NAMALWA (cell line): Measurements from ENCODE around the gene LMTK2.

Experiments used
- DNase-seq: peaks from one replicate; pipeline ENCODE4 v3.0.0-alpha.2; 2015; ENCODE audit warnings: low spot score

Gene LMTK2

DNA sequence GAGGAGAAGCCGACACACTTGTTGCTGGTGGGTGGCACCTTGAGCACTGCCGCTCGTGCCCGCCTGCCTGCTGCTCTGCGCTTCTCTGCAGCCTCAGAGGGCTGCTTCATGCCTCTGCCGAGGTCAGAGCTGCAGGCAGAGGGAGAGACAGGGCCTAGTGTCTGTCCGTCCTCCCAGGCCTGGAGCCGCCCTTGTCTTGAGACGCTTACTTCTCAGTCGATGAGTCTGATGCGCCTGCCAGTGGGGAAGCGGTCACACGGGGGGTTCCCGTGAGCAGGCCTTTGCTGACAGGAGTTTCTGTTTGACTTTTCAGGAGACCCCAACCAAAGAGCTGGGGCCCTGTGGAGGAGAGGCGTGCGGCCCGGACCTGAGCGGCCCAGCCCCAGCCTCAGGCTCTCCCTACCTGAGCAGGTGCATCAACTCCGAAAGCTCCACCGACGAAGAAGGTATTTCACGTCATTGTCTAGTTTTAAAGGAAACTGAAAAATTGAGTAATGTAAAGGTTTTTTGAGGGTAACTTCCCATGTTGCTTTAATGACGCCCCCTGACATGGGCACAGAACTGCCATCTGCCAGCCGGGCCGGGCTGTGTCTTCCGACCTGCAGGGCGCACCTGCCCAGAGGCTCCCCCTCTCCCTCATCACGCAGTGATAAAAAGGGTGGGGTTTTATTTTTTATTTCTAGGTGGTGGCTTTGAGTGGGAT is 96.8 kb downstream of the LMTK2 start:
- DNase-seq, result no peak

DNA sequence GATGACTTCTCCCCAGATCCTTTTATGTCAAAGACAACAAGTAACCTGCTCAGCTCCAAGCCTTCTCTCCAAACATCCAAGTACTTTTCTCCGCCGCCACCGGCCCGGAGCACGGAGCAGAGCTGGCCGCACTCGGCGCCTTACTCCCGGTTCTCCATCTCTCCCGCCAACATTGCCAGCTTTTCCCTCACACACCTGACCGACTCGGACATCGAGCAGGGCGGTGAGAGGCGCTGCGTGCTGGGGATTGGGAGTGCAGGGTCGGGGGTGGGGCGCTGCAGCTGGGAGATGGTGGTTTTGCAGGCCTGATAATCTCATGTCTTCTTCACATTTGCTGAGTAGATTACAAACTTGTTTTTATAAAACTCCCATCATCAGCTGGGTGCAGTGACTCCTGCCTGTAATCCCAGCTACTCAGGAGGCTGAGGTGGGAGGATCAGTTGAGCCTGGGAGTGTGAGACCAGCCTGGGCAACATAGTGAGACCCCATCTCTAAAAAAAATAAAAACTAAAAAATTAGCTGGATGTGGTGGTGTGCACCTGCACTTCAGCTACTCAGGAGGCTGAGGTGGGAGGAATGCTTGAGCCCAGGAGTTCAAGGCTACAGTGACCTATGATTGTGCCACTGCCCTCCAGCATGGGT is 97.4 kb downstream of the LMTK2 start:
- DNase-seq, result no peak

DNA sequence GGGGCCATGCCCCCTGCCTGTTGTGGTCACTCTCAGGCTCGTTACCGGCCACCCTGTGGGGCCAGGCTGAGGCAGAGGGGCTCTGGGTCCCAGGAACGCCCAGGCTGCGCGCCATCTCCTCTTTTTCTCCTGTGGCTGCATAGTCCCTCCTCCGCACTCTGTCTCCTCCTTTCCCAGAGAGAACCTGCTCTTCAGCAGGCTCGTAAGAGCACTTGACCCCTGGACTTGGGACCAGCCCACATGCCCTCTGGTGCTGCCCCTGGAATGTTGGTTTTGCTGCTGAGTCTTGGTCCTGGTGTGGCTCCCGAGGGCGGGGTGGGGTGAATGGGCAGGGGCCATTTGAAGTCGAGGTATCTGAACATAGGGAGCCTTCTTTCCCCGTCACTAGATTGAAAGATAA is 98.0 kb downstream of the LMTK2 start:
- no peak for DNase-seq

- DNase-seq, result no peak
These were observed 98.6 kb downstream of the LMTK2 start for GRCh38 chr7:98205162-98205845.

GRCh38 chr7:98206451-98207330 is 100.0 kb downstream of the LMTK2 start:
- no peak for DNase-seq

- DNase-seq, result no peak
These were observed 102.7 kb downstream of the LMTK2 start for GRCh38 chr7:98209166-98209920.

GRCh38 chr7:98210513-98211220 is 104.0 kb downstream of the LMTK2 start:
- DNase-seq, result no peak

DNA sequence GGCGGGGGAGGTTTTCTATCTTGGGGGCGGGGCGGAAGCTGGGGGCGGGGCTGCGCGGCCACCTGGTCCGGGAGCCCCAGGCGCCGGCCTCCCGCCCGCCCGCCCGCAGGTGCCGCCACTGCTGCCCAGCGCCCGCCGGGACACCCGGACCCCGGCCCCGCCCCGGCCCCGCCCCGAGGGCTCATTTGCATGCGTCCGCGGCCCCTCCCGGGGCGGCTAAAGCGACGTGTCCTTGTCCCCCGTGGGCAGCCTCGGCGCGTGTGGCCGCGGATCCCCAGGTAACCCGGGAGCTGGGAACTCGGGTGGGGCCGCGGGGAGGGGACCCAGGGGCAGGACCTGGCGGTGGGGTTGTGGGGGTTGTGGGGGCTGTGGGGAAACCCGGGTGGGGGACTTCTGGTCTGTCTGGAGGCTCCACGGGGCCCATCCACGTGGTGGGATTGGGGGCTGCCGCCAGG is 104.6 kb downstream of the LMTK2 start, which contains the start of gene BHLHA15:
Gene BHLHA15, plus strand, starts transcription at position 219 of the 455 bp plus-strand sequence. CDS start 871 bp downstream, outside the sequence.
- peak; percentile 66 for DNase-seq

GRCh38 chr7:98211676-98212531 is 105.2 kb downstream of the LMTK2 start:
- DNase-seq, result no peak

- no peak for DNase-seq
These were observed 105.9 kb downstream of the LMTK2 start for GRCh38 chr7:98212532-98213041.

- no peak for DNase-seq
These were observed 106.7 kb downstream of the LMTK2 start for GRCh38 chr7:98213296-98213887.

- no peak for DNase-seq
These were observed 107.5 kb downstream of the LMTK2 start for GRCh38 chr7:98213888-98214810.

- no peak for DNase-seq
These were observed 108.2 kb downstream of the LMTK2 start for GRCh38 chr7:98214811-98215321.

DNA sequence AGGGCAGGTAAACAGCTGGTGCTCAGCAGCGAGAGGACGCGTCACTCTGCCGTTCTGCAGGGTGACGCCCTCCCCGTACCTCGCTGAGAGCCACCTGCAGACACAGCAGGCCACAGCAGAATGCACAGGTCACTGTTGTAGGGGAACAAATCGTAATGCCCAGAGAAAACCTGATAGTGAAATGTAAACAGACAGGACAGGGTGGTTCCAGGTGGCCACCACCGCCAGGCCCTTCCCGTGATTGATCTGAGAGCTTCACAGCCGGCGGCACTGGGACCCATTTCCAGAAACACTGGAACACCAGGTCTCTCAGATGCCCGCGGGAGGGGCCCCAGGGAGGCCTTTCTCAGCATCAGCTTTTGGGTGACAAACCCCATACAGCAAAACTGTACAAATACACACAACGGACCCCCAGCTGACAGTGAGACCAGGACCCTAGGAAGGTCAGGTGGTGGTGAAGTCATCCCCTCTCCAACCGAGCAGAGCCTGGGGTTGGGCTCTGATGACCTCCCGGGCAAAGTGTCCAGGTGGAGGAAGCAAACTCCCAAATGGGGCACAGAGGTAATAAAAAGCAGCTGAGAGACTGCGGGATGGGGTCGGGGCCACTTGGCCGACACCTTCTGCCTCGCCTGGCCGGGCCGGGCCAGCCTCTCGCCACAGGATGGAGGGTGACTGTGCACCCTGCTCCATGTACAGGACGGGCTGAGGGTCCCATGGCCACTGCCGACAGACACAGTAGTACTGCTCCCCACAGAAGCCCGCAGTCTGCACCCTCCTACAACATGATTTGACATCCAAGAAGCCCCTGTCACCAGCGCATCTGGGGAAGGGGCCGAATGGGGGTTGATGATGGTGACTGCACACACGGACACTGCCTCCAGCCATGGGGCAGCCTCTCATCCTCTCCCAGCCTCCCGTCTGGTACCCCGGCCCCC is 109.2 kb downstream of the LMTK2 start:
- DNase-seq, result no peak

DNA sequence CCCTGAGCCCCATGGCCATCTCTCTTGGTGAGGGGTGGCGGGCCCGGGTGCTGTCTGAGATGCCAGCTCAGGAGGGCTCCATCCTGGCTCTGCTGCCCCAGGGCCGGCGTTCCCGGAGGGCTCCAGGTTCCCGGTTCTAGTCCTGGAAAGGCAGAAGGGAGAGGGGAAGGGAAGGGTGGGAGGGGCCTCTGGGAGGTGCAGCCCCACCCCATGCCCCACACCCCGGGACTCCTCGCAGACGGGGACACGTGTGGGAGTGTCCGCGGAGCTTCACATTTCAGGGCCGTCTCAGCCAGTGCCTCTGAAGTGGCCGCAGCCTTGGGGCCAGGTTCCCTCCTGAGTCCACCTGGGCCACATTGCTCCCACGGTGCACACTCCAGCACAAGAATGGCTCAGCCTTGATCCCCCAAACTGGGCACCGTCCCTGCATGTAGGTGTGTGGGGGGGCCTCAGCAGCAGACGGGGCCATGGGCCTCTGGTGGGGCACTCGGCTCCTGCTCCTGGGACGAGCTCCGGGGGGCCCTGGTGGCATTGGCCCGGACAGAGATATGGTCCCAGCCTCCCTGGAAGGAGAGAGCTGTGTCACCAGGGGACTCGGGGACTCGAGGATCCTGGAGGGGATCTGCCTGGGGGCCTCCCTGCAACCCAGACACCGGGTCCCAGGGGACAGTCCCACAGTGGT is 110.4 kb downstream of the LMTK2 start:
- no peak for DNase-seq
